Anterior cingulate cortex (tissue), 58 donors: Measurements from ENCODE around the gene ADA.
A peak's percentile ranks its signal among the peaks of the same experiment; 100 is the strongest.

Source experiments
- DNase-seq, 58 donors: peaks; one replicate each; lab custom pipeline; 2025; lab: John Stamatoyannopoulos, UW

ADA gene

GRCh38 chr20:44646641-44647274 is 4.7 kb downstream of the ADA start:
- no peak for DNase-seq

- peak in 1 of 58 donors; percentile 6 for DNase-seq
Measured at GRCh38 chr20:44646023-44646640, 5.4 kb downstream of the ADA start.

GRCh38 chr20:44644667-44645131 is 6.8 kb downstream of the ADA start:
- no peak for DNase-seq

- no peak for DNase-seq
Measured at GRCh38 chr20:44644230-44644617, 7.3 kb downstream of the ADA start.

GRCh38 chr20:44643596-44644229 is 7.8 kb downstream of the ADA start:
- peak in 3 of 58 donors; percentile 9 to 19 (median 14) for DNase-seq

GRCh38 chr20:44643154-44643519 is 8.4 kb downstream of the ADA start:
- DNase-seq: no peak

GRCh38 chr20:44642203-44643153 is 9.0 kb downstream of the ADA start:
- peak in 51 of 58 donors; percentile 13 to 83 (median 53) for DNase-seq

GRCh38 chr20:44641325-44641724 is 10.2 kb downstream of the ADA start:
- DNase-seq: no peak

GRCh38 chr20:44640522-44640921 is 11.0 kb downstream of the ADA start:
- no peak for DNase-seq

- DNase-seq: no peak
Measured at GRCh38 chr20:44637522-44638372, 13.8 kb downstream of the ADA start.

- no peak for DNase-seq
Measured at GRCh38 chr20:44637042-44637441, 14.5 kb downstream of the ADA start.

GRCh38 chr20:44635877-44636276 is 15.6 kb downstream of the ADA start:
- DNase-seq: no peak

- DNase-seq: peak in 1 of 58 donors; percentile 33
Measured at GRCh38 chr20:44633872-44634600, 17.5 kb downstream of the ADA start.

- DNase-seq: peak in 11 of 58 donors; percentile 4 to 66 (median 31)
Measured at GRCh38 chr20:44633187-44633810, 18.2 kb downstream of the ADA start.

- no peak for DNase-seq
Measured at GRCh38 chr20:44632103-44632752, 19.3 kb downstream of the ADA start.

- DNase-seq: no peak
Measured at GRCh38 chr20:44630297-44630696, 21.2 kb downstream of the ADA start.

GRCh38 chr20:44629542-44629941 is 22.0 kb downstream of the ADA start:
- peak in 16 of 58 donors; percentile 13 to 48 (median 30) for DNase-seq

- DNase-seq: no peak
Measured at GRCh38 chr20:44629017-44629385, 22.5 kb downstream of the ADA start.
